ENCODE data around the gene ARMH3. TPM values are rescaled to one million over a fixed set of nuclear protein-coding genes. Genes with fewer than 3 reads are reported as not detected.
"Not testable (repeated sequence)": the region's sequence is repeated elsewhere in the genome, so short reads cannot be mapped to it uniquely, and the experiment has no call there.

ARMH3 gene
- total RNA-seq, 1 experiment from 2014 or later = 17.7 TPM

DNA sequence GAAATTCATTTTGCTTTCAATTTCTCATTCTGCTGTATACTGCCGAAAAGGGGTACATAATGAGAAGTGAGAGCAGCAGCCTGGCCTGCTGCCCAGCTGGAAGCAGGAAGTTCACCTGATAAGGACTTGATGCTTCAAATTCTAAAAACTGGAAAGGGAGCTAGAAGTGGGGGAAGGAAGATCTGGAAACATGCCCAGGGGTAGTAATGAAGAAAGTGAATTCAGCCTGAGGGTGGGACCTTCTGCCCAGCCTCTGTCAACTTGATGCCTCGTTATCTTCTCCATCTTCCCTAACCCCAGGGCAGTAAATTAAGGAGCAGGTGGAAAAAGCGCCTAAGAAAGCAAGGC is 69.4 kb downstream of the ARMH3 start:
- peak; percentile 55 for DNase-seq (ENCODE audit: low spot score)

DNA sequence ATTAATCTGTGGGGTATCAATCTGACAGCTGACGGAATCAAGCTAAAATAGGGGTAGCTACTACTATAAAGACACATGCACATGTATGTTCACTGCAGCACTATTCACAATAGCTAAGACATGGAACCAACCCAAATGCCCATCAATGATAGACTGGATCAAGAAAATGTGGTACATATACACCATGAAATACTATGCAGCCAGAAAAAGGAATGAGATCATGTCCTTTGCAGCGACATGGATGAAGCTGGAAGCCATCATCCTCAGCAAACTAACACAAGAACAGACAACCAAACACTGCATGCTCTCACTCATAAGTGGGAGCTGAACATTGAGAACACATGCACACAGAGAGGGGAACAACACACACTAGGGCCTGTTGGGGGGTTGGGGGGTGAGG is 75.3 kb downstream of the ARMH3 start:
- not testable (repeated sequence) for DNase-seq (ENCODE audit: low spot score)

DNA sequence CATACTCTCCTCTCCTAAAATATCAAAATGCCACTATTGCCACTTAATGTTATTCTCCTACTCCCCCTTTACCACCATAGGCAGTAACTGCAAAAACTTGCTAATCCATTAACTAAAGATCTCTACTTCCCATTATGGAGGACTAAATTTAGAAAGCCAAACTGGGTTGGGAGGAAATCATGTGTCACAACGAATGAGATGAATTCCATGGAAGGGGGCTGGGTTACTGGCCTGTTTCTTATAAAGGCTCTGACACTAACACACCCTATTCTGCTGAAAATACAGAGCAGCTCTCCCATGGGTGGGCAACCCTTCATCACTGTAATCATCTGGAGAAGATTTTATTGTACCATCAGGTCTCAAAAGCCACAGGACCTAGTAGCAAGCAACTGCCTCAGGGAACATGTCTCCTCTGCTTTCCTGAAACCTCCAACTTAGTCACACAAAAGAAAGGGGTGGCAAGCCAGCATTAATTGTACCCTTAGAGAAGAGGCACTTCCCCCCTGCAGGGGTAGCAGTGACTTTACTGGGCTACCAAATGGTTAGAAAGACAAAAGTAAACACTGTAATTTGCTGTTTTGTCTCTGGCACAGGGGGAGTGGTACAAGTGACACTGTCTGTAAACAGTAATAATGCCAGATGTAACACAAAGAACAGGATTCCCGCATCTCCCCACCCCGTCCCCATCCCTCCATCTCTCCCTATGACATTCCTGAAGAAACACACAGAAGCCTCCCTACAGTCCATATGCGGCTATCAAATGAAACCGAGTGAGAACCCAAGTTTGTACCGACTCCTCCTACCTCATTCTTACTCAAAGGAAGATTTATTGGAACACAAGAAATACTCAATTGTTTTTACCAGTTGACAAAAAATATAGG is 81.6 kb downstream of the ARMH3 start:
- DNase-seq (ENCODE audit: low spot score) = no peak

DNA sequence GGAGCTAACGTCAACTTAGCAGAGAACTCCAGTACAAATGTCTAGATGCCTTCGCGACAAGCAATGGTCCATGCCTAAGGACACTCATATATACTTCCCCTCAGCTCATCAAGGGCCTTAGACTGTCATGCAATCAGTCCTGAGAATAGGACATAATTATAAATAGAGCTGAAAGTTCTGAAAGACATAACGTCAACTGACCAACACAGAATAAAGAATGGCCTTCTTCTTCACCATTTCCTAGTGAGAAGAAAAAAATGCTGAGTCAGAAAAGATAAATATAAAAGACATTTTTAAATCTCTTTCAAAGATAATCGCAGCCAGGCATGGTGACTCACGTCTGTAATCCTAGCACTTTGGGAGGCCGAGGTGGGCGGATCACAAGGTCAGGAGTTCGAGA is 83.2 kb downstream of the ARMH3 start:
- no peak for DNase-seq (ENCODE audit: low spot score)

DNA sequence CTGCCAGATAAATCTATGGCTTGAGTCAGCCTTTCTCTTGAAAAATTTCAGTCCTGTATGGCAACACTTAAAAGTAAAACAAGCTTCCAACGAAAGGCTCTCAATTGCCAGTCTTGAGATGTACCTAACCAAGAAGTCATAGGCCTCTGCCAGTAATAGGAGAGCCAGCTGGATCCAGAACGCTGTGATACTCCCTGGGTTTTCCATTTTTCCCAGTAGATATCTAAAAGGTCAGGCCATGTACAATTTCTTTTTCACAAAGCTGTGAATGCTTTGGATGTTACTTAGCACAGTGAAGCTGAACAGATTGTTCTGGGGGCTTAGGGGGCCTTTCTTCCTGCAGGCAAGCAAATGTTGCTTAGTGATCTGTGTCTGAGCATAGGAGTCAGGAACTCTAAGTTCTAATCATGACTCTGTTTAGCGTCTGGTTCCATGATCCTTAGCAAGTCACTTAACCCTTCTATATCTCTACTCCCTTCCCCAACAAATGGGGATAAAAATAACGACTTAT is 86.5 kb downstream of the ARMH3 start:
- no peak for DNase-seq (ENCODE audit: low spot score)

DNA sequence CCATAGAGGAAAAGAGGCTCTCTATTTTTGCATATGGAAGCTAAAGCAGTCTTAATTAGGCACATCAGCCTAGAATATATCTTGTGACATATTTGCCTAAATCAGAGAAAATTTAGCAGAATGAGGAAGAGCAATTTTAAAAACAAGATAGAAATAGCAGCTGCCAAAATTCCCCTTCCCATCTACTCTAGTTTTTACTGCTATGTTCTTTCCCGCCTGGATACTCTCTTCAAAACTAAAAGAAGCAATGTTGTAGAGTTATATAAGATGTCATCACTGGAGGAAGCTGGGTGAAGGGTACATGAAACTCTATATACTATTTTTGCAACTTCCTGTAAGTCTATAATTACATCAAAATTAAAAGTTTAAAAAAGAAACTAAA is 87.0 kb downstream of the ARMH3 start:
- no peak for DNase-seq (ENCODE audit: low spot score)

DNA sequence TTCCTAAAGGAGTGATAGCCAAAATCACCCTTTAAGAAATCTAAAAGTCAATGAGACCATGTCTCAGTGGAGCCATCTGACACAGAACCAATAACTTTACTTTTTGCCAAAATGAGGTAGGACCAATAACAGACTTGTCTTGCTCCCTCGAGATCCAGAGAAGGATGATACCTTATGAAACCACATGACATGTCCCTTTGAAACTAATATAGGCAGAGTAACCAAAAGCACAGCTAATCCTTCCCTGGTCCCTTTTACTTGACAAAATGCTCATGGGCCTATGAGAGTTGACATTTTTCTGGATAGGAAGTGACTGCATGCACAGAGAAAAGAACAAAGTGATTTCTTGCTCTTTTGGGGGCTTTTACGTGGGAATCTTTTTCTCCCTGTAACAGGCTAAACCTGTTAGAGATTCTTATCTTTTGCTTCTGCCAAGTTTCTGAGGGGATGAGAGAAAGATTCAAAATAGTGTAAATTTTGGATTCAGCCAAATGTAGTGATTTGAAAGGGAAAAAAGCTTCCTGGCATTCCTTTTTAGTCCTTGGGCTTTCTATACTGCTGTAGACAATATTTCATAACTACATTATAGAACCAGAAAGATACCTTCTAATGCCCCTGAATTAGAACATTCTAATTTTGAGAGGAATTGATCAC is 87.6 kb downstream of the ARMH3 start:
- DNase-seq (ENCODE audit: low spot score) = no peak

DNA sequence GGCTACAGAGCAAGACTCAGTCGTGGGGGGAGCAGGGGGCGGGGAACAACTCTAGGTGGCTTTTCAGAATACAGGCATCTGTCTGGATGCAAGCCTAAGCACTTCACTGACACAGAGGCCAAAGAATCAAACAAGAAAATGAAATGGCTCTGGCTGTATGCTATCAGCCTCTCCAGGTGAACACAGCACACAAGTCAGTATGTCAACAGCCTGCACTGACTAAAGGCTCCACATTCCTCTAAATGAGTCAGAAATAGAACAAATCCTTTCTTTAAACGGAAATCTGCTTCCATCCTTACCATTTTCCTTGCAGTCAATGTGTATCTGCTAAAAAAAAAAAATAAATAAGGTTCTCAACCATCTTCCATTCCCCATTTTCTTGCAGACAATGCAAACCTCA is 88.3 kb downstream of the ARMH3 start:
- DNase-seq (ENCODE audit: low spot score) = no peak

DNA sequence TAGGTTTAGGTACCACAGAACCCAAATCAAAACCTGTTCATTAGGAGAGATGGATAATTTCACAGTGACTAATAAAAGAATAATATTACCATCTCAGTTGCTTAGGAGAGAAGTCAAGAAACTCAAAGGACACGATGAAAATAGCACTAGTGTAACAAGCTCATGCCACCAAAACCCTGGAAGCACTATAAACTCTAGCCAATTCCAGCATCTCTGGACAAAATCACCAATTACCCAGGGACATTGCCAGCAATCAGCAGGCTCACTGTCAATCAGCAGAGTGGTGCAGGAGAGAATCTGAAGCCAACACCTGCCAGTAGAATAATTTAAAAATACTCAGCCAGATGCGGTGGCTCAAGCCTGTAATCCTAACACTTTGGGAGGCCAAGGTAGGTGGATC is 88.9 kb downstream of the ARMH3 start:
- no peak for DNase-seq (ENCODE audit: low spot score)

DNA sequence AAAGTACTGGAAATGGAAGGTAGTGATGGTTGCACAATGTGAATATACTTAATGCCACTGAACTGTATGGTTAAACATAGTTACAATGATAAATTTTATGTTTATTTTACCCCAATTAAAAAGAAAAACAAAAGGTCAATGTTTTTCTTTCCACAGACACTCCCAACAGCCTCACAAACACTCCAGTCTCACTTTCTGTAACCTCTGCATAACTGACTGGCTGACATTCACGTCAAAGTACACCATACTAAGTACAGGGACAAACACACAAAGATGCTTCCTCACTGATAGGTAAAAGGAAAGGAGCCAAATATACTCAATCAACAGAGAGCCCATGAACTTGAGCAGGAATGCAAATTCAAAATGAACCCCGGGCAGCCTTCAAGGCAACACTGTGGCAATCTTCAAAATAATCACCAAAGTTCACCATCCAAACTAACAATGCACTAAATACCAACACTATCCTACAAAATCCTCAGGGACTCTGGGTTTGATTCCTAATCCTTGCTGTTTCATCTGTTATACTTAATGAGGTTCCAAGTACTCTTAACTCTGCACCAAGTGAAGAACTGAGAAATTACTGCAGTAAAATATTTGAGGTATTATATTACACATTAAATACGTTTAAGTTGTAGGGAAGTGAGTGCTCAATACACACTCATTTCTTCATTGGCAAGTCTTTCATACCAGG is 90.8 kb downstream of the ARMH3 start:
- no peak for DNase-seq (ENCODE audit: low spot score)

DNA sequence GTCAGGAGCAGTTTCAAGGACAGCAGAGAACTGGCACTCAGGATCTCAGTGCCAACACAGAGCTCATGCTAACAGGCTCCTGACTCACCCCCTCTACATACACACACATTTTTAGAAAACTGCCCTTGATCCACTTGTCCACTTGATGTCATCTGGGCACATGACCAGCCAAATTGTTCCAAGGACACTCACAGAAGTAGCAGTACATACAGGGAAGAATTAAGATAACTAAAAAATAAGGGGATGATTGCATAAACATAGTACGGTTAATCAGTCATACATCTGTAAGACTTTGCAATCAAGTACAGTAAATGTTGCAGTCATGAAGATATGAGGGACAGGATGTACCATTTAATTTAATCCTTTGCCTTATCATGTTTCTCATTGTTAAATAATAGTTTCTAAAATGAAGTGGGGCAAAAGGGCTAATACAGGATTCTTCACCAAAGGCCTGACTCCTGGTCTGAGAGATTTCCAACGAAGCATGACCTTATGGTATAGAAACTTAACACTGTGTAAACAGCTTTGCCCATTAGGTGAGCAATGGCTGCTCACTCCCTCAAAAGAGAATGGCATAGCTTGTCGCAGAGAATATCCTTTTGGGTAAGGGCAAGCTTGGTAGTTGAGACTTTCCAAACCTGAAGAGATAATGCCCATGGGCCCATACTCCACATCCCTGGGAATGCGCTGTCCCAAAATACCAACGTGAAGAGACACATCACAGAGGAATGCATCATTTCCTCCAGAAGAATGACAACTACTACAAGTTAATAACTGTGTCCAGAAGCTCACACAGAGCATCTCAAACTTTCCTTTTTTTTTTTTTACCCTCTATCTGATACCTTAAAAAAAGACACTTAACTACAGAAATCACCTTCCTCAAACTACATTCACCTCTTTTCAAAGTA is 94.1 kb downstream of the ARMH3 start:
- no peak for DNase-seq (ENCODE audit: low spot score)

DNA sequence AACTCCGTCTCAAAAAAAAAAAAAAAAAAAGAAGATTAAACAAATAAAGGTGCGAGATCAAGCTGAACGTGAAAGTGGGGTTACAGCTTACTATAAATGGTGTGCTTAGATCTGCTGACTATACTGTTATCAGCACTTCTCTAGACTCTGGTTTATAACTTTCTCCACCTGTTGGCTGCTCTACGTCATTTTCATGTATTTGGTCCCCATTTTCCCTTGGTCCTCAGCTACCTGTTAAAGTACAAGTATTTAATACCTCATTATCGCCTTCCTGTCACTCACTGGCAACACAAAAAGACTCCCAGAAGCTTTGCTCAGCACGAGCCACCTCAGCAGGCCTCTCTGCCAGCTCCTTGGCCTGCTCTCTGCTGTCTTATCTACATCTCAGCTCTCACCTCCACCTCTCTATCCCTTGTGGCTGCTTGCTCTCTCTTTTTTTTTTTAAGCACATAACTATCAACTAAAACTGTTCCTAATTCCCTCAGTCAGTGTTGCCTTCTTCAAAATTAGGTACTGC is 95.0 kb downstream of the ARMH3 start:
- DNase-seq (ENCODE audit: low spot score) = no peak

DNA sequence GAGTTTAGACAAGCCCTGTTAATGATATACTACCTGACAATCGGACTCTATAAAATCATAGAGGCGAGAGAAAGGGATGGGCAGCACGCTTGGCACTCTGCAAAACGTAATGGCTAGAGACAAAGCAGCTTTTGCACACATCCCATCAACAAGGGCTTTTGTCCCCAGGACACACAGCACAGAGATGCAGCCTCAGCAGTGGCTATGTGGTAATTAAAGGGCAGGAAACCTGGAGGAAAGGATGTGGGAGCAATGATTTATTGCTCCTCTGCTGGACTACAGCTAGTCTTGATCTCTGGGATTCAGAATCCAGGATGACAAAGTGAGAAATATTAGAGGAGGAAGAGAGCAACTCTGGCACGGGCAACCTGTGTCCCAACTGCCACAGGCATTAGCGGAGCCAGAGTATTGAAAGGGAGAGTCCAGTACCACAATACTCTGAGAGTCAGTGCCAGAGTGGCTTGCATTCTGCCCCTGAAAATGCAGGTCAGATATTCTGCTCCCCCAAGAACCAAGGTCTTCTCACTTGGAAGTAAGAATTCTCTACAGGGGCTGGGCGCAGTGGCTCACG is 96.5 kb downstream of the ARMH3 start:
- DNase-seq (ENCODE audit: low spot score) = peak; percentile 32

DNA sequence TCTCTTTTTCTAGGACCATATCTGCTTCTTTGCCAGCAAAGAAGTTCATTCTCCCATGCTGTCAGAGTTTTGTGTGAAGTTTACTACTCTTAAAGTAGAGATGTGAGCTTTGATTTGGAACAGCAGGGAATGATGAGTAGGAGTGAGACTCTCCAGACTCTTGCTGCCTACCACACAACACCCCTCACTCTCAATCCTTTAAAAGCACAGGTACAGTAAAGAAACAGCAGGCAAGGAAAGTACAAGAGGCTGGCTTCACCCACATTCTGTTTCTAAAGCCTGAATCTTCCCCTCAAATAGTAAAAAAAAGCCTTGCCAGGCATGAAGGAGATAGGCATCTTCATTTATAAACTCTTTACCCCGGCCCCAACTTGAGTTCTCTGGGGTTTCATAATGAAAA is 97.3 kb downstream of the ARMH3 start:
- DNase-seq (ENCODE audit: low spot score) = no peak

DNA sequence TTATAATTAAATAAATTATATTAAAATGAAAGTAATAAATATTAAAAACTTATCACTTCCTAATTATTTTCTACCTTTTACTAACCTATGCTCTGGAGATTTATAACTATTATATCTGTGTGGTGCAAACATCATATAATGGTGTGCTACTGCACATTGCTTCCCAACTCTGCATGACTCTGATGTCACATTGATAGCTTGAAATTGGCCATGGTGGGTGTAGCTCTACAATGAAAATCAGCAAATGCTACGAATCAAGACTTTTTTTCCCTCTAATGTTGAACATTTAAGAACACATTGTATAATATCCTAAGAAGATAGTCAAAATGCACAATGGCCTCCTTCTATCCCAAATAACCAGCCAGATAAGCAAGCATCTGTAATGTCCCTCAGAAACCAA is 99.1 kb downstream of the ARMH3 start:
- DNase-seq (ENCODE audit: low spot score) = no peak

DNA sequence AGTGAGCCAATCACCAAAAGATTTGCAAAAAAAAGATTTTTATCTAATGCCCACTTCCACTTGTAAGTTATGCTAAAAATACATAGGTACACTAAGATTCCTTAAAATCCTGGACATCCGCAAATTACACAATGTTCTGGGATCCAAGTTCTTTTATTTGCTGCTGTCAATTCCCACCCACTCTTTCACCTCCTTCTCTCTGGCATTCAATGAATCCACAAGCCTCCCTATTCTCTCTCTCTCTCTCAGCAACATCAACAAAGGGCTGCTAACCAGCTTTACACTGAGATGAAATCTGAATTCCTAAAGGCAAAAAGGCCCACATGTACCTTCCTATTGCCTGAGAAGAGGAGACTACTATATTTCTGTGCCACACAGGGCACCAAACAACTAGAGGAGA is 99.9 kb downstream of the ARMH3 start:
- DNase-seq (ENCODE audit: low spot score) = no peak

DNA sequence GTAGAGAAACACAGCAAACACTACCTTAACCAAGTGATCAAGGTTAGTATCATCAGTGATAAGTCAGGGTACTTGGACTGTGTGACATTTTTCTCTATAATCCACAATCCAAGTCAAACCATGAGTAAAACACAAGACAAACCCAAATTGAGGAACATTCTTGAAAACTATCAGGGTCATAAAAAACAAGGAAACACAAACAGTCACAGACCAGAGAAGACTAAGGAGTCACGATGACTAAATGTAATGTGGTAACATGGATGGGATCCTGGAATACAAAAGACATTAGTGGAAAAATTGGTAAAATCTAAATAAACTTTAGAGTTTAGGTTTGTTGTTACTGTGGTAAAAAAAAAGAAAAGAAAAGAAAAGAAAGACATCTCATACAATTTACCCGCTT is 103.8 kb downstream of the ARMH3 start:
- no peak for DNase-seq (ENCODE audit: low spot score)

DNA sequence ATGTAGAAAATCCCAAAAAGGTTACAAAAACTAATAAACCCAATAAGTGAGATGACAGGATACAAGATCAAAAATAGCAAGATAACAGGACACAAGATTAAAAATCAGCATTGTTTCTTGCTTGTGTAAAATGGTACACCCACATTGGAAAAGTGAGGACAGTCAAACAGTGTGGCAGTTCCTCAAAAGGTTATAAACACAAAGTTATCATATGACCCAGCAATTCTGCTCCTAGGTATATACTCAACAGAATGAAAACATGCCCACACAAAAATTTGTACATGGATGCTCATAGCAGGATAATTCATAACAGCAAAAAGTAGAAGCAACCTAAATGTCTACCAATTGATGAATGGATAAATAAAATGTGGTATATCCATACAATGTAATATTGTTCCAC is 105.8 kb downstream of the ARMH3 start:
- no peak for DNase-seq (ENCODE audit: low spot score)

DNA sequence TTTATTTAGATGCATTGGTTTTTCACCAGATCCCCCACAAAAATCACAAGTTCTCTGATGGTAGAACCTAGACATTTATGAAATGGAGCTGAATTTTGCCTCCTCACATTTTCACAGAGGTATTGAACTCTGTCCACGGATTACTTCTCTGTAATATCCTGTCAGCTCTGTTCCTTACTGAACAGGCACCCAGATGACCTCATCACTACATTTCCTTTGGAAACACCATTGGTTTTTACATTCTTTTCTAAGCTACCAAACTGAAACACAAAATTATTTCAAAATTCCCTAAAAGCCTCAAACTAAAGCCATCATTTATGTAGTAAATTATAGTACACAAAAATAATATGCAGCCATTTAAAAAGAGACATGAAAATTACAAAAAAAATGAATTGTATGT is 114.1 kb downstream of the ARMH3 start:
- DNase-seq (ENCODE audit: low spot score) = no peak

DNA sequence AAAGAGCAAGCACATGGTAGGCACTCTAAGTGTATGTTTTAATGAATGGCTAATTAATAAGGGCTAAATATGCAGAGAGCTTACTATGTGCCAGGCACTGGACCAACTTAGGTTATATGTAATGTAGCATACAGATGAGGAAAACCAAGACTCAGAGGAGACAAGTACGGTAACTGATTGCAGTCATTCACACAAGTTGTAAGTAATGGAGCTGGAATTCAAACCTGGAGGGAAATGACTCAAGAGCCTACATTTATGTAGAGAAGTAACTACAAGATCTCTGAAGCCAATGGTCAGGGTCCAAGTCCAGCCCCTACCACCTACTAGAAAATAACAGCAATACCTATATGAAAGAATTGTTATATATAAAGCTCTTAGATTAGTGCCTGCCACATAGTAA is 115.1 kb downstream of the ARMH3 start:
- no peak for DNase-seq (ENCODE audit: low spot score)

DNA sequence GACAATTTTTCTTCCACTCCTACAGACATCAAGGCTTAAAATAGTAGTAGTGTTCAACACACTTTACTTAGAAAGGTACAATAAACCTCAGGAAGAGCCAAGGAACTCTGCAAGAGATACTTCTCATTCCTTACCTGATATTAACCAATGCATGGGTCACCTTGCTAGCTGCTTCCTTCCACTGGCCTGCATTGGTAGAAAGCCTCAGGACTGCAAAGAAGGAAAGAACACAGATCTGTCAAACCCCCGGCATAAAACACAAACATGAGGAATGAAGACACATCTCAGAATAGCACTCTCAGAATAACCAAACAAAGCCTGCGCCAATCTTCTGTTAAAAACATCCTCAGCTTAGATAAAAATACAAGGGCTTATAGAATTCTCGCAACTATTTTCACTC is 116.2 kb downstream of the ARMH3 start:
- no peak for DNase-seq (ENCODE audit: low spot score)

Data from A172 (cell line).